GM19455 (cell line): Measurements from ENCODE around the gene HMGA1.

Source experiments
- ATAC-seq: cut with Tn5 transposase; IDR thresholded peaks from one replicate; pipeline ENCODE4 v1.9.1; 2021; ENCODE audit not compliant: unreplicated experiment

The HMGA1 gene

DNA sequence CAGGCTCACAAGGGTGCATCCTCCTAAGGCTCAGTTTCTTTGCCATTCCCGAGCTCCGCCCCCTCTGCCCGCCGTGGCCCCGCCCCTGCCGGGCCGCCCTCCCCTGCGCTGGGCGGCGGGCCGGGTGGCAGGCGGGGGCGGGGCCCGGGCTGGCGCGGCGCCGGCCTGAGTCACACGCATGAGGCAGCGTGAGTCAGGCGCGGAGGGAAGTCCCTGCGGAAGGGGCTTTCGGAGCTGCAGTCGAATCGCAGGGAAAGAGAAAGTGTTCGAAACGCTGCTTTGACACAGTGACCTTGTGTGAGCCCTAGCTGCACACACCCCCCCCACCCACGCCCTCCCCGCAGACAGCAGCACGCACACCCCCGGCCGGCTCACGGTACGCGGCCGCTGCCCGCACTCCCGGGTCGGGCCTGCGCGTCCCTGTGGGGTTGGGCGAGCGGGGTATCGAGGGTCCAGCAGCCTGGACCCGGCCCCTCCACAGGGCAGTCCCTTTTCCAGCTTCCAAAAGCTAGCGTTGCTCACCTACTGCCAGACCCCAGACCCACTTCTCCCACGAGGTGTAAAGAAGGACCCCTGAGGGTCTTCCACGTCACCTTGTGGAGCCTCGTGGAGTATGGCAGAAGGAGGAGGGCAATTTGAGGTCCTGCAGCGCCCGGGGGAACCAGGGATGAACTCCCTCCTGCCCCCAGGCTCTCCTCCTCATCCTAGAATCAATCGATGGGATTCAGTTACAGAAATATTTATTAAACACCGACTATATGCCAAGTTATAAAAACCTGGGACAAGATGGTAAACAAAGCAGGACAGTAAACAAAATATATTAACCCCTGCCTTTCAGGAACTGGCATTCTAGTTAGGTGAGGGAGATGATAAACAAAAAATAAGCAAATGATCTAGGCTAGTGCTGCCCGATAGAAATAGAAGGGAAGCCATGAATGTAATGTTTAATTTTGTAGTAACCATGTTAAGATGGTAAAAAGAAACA, 12.4 kb upstream of the HMGA1 start:
- peak; percentile 85 for ATAC-seq

- ATAC-seq = no peak
Measured at GRCh38 chr6:34225551-34225950, 11.1 kb upstream of the HMGA1 start.

- ATAC-seq = no peak
Measured at GRCh38 chr6:34226066-34226465, 10.6 kb upstream of the HMGA1 start.

DNA sequence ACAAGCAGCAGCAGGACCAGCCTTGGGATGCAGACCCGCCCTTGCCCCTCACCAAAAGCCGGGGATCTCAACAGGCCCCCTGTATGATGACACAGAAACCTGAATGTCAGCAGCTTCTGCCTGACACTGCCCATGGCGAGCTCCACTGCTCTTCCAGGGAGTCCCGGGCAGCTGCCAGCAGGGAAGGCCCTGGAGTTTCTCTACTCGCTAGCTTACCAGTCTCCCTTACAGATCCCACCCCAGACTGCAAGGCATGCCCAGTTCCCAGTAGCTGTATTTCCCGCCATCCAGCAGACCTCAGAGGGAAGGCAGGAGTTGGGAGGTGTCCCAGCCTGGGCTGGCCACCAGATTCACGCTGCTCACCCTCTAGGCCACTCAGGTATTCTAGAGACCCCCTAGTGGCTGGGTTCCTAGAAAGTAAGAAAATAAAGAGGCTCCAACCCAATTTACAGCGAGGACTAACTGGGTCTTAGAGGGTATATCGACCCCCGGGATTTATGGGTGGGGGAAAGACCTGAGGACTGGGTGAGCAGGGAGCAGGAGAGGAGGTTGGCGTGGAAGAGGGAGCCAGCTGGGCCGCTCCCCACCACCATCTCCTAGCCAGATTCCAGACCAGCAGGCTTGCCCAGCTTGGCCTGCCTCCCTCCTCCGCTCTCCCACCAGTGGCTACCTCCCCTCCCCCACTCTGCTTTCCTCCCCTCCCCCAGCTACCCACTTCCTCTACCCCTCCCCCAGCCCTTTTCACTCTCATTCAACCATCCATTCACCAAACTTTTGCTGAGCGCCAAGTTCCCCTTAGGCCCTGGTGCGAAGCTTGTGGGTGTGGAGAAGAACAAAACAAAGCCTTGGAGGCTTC, 9.7 kb upstream of the HMGA1 start:
- no peak for ATAC-seq

DNA sequence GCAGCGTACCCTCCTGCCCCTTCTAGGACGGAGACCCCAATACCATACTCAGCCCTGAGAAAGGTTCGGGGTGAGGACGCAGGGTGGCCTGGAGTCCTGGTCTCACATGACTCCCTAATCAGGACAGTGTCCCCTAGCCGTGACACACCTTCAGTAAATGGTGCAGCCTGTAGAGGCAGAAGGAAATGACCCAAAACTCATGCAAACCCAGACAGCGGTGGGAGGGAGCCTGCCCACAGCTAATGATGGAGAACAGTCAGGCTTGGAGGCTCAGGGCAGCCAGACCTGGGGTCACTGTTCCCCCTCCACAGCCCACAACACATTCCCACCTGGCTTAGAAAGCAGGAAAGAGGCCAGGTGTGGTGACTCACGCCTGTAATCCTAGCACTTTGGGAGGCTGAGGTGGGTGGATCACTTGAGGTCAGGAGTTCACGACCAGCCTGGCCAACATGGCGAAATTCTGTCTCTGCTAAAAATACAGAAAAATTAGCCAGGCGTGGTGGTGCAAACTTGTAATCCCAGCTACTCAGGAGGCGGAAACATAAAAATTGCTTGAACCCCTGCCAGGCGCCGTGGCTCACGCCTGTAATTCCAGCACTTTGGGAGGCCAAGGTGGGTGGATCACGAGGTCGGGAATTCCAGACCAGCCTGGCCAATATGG, 8.8 kb upstream of the HMGA1 start:
- no peak for ATAC-seq

GRCh38 chr6:34229877-34230276, 6.8 kb upstream of the HMGA1 start:
- ATAC-seq = no peak

GRCh38 chr6:34230653-34231371, 5.9 kb upstream of the HMGA1 start:
- no peak for ATAC-seq

DNA sequence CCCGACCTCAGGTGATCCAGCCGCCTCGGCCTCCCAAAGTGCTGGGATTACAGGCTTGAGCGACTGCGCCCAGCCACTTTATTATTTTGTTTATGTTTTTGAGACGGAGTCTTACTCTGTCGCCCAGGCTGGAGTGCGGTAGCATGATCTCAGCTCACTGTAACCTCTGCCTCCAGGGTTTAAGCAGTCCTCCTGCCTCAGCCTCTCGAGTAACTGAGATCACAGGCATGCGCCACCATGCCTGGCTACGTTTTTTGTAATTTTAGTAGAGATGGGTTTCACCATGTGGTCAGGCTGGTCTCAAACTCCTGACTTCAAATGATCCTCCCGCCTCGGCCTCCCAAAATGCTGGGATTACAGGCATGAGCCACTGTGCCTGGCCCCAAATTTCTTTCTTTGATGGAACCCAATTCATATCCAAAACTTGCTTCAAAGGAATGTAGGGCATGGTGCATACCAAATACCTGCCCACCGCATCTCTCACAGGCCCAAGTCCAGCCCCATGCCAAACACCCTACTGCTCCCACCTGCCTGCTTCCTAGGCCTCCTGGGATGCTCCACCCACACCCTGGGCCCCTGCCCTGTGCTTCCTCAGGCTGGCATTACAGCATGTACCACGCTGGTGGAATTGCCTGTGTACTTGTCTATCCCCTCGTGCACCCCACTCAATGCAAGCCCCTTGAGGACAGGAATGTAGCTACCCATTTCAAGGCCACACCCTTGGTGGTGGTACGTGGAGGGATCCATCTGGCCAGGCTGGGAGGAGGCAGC, 4.9 kb upstream of the HMGA1 start:
- ATAC-seq = no peak

DNA sequence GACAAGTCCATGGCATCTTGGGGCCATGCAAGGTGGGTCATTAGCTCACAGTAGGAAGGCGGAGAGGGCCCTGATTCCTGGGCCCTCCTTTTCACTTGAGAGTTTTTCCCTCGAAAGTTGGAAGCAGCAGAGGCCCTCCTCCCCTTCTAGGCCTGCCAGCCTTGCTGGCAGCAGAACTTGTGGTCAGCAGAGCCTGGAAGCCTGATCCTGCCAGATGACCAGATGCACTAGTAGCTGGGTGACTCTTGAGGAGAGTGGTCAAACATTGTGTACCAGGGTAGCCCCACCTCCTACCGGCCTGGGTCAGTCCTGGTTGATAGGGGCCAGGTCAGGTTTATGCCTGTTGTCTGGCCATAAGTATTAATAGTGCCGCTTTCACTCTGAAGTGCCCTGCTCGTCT, 3.8 kb upstream of the HMGA1 start:
- ATAC-seq = no peak

GRCh38 chr6:34233867-34234266, 2.8 kb upstream of the HMGA1 start:
- ATAC-seq = no peak

DNA sequence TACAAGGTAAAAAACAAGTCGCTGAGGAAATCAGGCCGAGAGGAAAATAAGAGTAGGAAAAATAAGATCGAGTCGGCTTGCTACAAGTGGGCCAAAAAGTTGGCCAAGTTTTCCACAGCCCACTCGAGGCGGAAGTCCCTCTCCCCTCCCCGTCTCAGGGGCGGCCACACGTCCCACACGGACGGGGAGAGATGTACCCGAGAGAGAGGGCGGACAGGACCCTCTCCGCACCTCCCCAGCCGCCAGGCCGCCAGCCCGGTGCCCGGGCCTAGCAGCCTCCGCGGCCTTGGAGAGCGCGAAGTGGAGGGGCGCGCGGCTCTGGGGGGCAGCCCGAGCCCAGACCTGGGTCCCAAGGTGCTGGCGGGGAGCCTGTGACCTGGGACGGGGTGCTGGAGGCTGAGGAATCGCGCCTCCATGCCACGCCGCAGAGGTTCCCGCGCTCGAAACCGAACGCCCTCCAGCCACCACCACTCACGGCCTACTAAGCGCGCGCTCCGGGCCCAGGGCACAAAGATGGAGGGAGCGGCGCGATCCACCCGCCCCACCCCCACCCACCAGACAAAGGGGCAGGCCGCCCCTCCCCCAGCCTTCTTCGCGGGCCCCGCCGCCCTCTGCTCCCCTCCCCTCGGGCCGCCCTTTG, 1.9 kb upstream of the HMGA1 start:
- ATAC-seq = no peak

GRCh38 chr6:34235307-34236130, 1.2 kb upstream of the HMGA1 start:
- ATAC-seq = no peak

GRCh38 chr6:34236131-34236442, 586 bp upstream of the HMGA1 start:
- ATAC-seq = peak; percentile 14

- ATAC-seq = peak; percentile 3
Measured at GRCh38 chr6:34237316-34237721, 646 bp downstream of the HMGA1 start.

DNA sequence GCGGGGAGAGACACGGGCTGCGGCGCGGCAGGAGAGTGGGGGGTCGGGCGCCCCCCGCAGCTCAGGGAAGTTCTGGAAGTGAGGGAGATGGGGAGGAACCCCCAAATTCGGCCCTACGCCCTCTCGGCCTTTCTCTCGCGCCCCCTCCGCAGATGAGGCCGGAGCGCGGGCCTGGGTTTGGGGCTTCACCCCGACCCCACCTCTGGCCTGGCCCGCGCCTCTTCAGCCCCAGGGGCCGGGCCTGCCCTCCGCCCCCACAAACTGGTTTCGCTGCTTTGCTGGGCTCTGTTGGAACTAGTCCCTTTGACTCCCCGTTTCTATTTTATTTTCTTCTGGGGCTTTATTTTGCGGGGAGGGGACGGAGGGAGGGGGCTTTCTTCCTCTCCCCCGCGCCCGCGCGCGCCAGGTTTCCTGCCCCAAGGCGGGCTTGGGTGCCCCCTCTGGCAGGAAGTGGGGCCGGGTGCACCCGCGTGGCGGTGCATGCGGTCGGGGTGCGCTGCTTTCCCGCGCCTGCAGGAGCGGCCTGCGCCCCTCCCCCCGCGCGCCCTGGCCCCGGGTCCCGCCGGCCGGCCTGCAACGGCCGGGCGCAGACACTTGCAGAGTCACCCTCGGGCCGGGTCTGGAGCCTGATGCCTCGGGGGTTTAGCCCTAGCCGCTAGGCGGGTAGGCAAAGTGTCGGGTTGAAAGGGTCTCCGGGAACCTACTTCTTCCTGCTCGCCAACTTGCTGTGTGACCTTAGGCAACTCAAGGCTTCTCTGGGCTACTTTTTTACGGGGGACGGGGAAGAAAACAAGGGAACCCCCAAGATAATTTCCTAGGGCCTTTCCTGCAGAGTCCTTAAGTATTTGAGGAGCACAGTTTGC, 1.3 kb downstream of the HMGA1 start:
- peak; percentile 2 for ATAC-seq

DNA sequence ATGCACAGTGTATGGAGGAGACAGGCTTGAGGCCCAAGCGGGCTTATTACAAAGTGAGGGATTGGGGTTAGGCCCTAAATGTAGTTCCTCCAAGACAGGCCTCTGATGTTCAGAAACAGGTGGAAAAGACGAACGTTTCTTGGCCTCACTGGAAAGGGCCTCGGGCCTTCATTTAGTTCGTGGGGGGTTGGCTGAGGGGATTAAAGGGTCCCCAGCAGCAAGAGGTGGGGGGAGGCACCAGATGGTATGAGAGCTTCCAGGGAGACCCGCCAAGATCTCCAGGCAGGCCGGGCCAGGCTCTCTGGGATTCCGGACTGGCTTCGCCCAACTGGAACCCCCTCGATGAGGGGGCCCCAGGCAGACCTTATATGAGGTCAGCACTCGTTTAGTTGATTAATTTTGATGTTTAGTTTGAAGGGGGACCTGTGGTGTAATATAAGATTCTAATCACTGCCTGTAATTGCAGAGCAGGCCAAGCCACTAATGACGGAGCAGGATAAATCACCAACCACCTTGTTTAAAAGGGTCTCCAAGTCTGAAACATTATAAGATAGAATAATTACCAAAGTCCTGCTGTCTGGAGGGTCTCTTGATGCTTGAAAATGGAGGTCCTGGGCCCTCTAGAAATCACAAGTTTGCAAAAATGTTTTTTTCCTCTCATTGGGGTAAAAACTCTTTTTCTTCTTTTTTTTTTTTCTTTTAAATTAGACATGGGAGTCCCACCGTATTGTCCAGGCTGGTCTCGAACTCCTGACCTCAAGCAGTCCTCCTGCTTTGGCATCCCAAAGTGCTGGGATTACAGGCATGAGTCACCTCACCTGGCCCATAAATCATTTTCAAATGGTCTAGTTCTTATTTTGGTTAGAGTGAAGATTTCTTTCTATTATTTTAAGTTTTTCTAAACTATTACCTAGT, 2.2 kb downstream of the HMGA1 start:
- no peak for ATAC-seq

DNA sequence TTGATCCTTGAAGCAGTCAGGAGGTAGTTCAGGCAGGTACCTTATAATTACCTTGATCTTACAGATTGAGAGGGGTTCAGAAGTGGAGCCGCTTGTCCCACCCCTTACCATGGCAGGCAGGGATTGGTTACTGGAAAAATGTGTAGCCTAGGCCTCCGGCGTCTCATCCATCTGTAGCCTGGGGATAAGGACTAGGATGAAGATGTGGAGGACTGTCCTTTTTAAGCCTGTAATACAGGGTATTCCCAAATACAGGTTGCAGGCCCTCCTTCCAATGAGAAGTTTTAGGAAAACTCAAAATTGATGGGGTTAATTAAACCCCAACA, 2.8 kb downstream of the HMGA1 start:
- no peak for ATAC-seq
